Lung (tissue), 12 donors: ENCODE results near the gene KDM6A. TPM values are rescaled to one million over a fixed set of nuclear protein-coding genes. Genes with fewer than 3 reads are reported as not detected.
A peak's percentile ranks its signal among the peaks of the same experiment; 100 is the strongest.

Experiments
- ATAC-seq: fragments of 200-7000 bp; cut with Tn5 transposase; one replicate; pipeline ENCODE4 v1.9.1; 2020; ENCODE audit warnings: moderate number of reproducible peaks; ENCODE audit not compliant: insufficient read depth, low FRiP score
- DNase-seq, 3 donors: peaks; one replicate each; pipeline ENCODE4 v3.0.0-alpha.2; 2013 to 2017
- H3K27ac ChIP-seq, 2 donors: one replicate each; pipeline ENCODE4 v1.5.1; 2013; ENCODE audit warnings: mild to moderate bottlenecking in 2 of 2, moderate library complexity in 2 of 2, control low read depth in 1 of 2, inconsistent platforms in 1 of 2, low read depth in 1 of 2, low read length in 1 of 2
- H3K27me3 ChIP-seq, 3 donors: one replicate each; pipeline ENCODE4 v1.5.1; 2013; ENCODE audit warnings: low read length in 2 of 3; ENCODE audit not compliant: control insufficient read depth in 3 of 3, insufficient read depth in 3 of 3
- H3K36me3 ChIP-seq, 4 donors: one replicate each; pipeline ENCODE4 v1.5.1; 2013; ENCODE audit warnings: low read length in 4 of 4, mild to moderate bottlenecking in 1 of 4, moderate library complexity in 1 of 4; ENCODE audit not compliant: control insufficient read depth in 4 of 4, insufficient read depth in 4 of 4
- H3K4me1 ChIP-seq, 5 donors: one replicate each; pipeline ENCODE4 v1.5.1; 2013; ENCODE audit warnings: low read length in 5 of 5, mild to moderate bottlenecking in 2 of 5, moderate library complexity in 1 of 5; ENCODE audit not compliant: control insufficient read depth in 5 of 5, insufficient read depth in 5 of 5
- H3K4me3 ChIP-seq: one replicate; pipeline ENCODE4 v1.5.1; 2013; ENCODE audit warnings: mild to moderate bottlenecking, control low read depth, moderate library complexity
- H3K9ac ChIP-seq, 2 donors: one replicate each; pipeline ENCODE4 v1.5.1; 2013; ENCODE audit warnings: low read length in 2 of 2, control low read depth in 1 of 2; ENCODE audit not compliant: insufficient read depth in 1 of 2
- H3K9me3 ChIP-seq, 4 donors: one replicate each; pipeline ENCODE4 v1.5.1; 2013; ENCODE audit warnings: low read length in 3 of 4, mild to moderate bottlenecking in 1 of 4, moderate library complexity in 1 of 4; ENCODE audit not compliant: control insufficient read depth in 4 of 4, insufficient read depth in 3 of 4
- WGBS, 2 donors: extraction: QIAGEN DNeasy Blood & Tissue Kit; methylation state at CpG; one replicate each; pipeline ENCODE4 v1.1.7; 2013; 5-methylcytosine and 5-hydroxymethylcytosine counted together
- polyA plus RNA-seq, 2 donors: library from polyadenylated mRNA; stranded (reverse); fragments of 200-250 nt; gene quantifications; one replicate each; pipeline ENCODE4 v1.2.1, GENCODE V29; 2013
- total RNA-seq, 2 donors: library from RNA; depleted of rRNA in 1 of 2; stranded (reverse); fragments of >200 nt in 1 of 2; gene quantifications; one replicate each; pipeline ENCODE4 v1.2.1, GENCODE V29; 2014 to 2021
- TF ChIP-seq, protein P1 (sequence below): IDR thresholded peaks from 2 replicates; pipeline ENCODE4 v1.5.1; 2012; ENCODE audit warnings: mild to moderate bottlenecking; ENCODE audit errors: control extremely low read depth, extremely low read depth
- donor health status: control.
- donor health status: control.
- donor health status: Bipolar disorder and iron deficiency.
- donor health status: healthy.
- donor health status: DM: yes; HTN: yes; CAD: no.

The KDM6A gene
- total and polyA plus RNA-seq, 4 donors, result 7.6 to 141 (median 23.5) TPM

GRCh38 chrX:44873415-44874276 lies 658 bp downstream of the KDM6A start:
- Histone ChIP-seq H3K4me3 (peak overlapping the region; percentile 79), H3K9ac (peak overlapping the region; percentile 80 to 91), H3K36me3 (peaks cover 0 to 8% (median 0%) of the 10 kb centered on the region in 4 donors), H3K4me1 (peaks cover 0 to 24% (median 6%) of the 10 kb centered on the region in 5 donors), H3K9me3 (no peaks in the 10 kb centered on the region), H3K27ac (peak overlapping the region; percentile 99), H3K27me3 (no peaks in the 10 kb centered on the region)
- DNase-seq (peak; percentile 63 to 85 (median 75)), ATAC-seq (peak; percentile 35)
- WGBS, 2 donors, result 0 to 1% methylated on average over 39 to 99 of the region's 99 CpGs
- TF ChIP-seq, protein P1, sequence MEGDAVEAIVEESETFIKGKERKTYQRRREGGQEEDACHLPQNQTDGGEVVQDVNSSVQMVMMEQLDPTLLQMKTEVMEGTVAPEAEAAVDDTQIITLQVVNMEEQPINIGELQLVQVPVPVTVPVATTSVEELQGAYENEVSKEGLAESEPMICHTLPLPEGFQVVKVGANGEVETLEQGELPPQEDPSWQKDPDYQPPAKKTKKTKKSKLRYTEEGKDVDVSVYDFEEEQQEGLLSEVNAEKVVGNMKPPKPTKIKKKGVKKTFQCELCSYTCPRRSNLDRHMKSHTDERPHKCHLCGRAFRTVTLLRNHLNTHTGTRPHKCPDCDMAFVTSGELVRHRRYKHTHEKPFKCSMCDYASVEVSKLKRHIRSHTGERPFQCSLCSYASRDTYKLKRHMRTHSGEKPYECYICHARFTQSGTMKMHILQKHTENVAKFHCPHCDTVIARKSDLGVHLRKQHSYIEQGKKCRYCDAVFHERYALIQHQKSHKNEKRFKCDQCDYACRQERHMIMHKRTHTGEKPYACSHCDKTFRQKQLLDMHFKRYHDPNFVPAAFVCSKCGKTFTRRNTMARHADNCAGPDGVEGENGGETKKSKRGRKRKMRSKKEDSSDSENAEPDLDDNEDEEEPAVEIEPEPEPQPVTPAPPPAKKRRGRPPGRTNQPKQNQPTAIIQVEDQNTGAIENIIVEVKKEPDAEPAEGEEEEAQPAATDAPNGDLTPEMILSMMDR, result no peak

DNA sequence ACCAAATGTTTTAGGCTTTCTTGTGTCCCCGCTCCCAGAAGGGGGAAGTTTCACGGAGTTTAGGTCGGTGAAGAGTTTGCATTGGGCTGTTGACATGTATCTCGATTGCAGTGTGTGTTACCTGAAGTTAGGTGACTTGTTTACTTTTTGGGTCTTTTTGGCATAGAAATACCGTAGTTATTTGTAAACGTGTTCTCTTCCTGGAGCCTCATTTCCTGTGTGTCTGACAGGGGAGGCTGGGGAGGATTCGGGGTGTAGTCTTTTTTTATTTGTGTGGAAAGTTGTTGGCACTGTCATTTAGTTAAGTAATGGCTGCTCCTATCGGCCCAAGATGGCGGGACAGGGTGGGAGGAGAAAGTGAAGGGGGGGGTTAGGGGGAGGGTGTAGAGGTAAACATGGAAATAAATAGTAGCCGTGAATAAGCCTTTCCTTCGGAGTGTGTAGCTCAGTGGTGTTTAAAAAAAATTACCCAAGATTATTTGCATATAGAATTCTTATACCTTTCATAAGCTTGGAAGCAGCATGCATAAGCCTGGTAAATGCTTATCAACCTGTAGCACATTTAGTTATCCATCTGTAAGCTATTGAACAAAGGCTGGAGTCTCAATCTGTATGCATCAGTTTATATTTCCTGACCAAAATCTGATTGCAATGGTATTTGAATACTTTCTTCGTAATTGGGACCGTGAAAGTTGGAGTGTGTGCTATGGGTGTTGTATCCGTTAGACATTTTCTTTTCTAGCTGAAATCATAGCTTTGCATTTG lies 1.6 kb downstream of the KDM6A start:
- DNase-seq, result peak; percentile 47 to 69 (median 55)
- TF ChIP-seq, protein P1, result no peak
- no peaks in the 10 kb centered on the region for H3K9me3 ChIP-seq
- peak overlapping the region; percentile 79 for H3K4me3 ChIP-seq
- H3K9ac ChIP-seq, result peak overlapping the region; percentile 80 to 91
- H3K36me3 ChIP-seq, result peaks cover 0 to 8% (median 0%) of the 10 kb centered on the region in 4 donors
- H3K27me3 ChIP-seq, result no peaks in the 10 kb centered on the region
- H3K4me1 ChIP-seq, result peaks cover 0 to 24% (median 6%) of the 10 kb centered on the region in 5 donors
- no peak for ATAC-seq
- WGBS, 2 donors, result 0 to 2% methylated on average over 14 of the region's 14 CpGs
- peak overlapping the region; percentile 99 for H3K27ac ChIP-seq

- no peak for DNase-seq
- Histone ChIP-seq H3K4me3 (no peak overlapping the region), H3K27me3 (no peaks in the 10 kb centered on the region), H3K4me1 (peaks cover 0 to 24% (median 6%) of the 10 kb centered on the region in 5 donors), H3K36me3 (peaks cover 0 to 8% (median 0%) of the 10 kb centered on the region in 4 donors), H3K9ac (peak overlapping the region in 1 of 2 donors; percentile 91), H3K27ac (no peak overlapping the region), H3K9me3 (no peaks in the 10 kb centered on the region)
- TF ChIP-seq, protein P1, result no peak
- WGBS, 2 donors, result 13 to 24% methylated on average over 5 of the region's 5 CpGs
- ATAC-seq, result no peak
Observed at GRCh38 chrX:44875185-44875489, 2.1 kb downstream of the KDM6A start.
